IPS-20b (cell line): ENCODE results near the gene RGR.
A peak's percentile ranks its signal among the peaks of the same experiment; 100 is the strongest.

Experiments used
- H3K27ac ChIP-seq: one replicate; pipeline ENCODE4 v1.5.1; 2013; ENCODE audit warnings: low read length
- H3K27me3 ChIP-seq: 2 replicates; pipeline ENCODE4 v1.6.1; 2013; ENCODE audit warnings: mild to moderate bottlenecking, low read length, inconsistent platforms; ENCODE audit not compliant: insufficient read depth
- H3K36me3 ChIP-seq: 2 replicates; pipeline ENCODE4 v1.6.1; 2013; ENCODE audit warnings: low read depth, mild to moderate bottlenecking, inconsistent platforms, low read length, moderate library complexity; ENCODE audit not compliant: insufficient read depth
- H3K4me1 ChIP-seq: 2 replicates; pipeline ENCODE4 v1.6.1; 2013; ENCODE audit warnings: mild to moderate bottlenecking, control low read depth, inconsistent platforms, low read length, moderate library complexity; ENCODE audit not compliant: insufficient read depth
- H3K4me3 ChIP-seq: 2 replicates; pipeline ENCODE4 v1.5.1; 2013; ENCODE audit warnings: mild to moderate bottlenecking, low read length, inconsistent platforms
- H3K9ac ChIP-seq: 2 replicates; pipeline ENCODE4 v1.6.1; 2013; ENCODE audit warnings: low read depth, mild to moderate bottlenecking, inconsistent platforms, low read length, moderate library complexity
- H3K9me3 ChIP-seq: 2 replicates; pipeline ENCODE4 v1.6.1; 2013; ENCODE audit warnings: mild to moderate bottlenecking, low read depth, low read length, inconsistent platforms; ENCODE audit not compliant: insufficient read depth

Gene RGR

GRCh38 chr10:84289521-84290200 lies 44.8 kb downstream of the RGR start:
- Histone ChIP-seq H3K4me3 (no peak overlapping the region), H3K27me3 (no peaks in the 10 kb centered on the region; the same call in 1 of the 2 replicates), H3K9ac (no peak overlapping the region), H3K27ac (no peak overlapping the region), H3K4me1 (no peaks in the 10 kb centered on the region), H3K36me3 (no peaks in the 10 kb centered on the region), H3K9me3 (no peaks in the 10 kb centered on the region)

- H3K27me3 ChIP-seq = no peaks in the 10 kb centered on the region; the same call in 1 of the 2 replicates
- H3K36me3 ChIP-seq = no peaks in the 10 kb centered on the region
- H3K9me3 ChIP-seq = no peaks in the 10 kb centered on the region
- H3K4me1 ChIP-seq = no peaks in the 10 kb centered on the region
- H3K4me3 ChIP-seq = no peak overlapping the region
- H3K27ac ChIP-seq = no peak overlapping the region
- no peak overlapping the region for H3K9ac ChIP-seq
Measured at GRCh38 chr10:84290235-84290634, 45.4 kb downstream of the RGR start.

- Histone ChIP-seq H3K27ac (no peak overlapping the region), H3K9me3 (no peaks in the 10 kb centered on the region), H3K27me3 (no peaks in the 10 kb centered on the region; the same call in 1 of the 2 replicates), H3K36me3 (no peaks in the 10 kb centered on the region), H3K9ac (no peak overlapping the region), H3K4me3 (no peak overlapping the region), H3K4me1 (peaks cover 6% of the 10 kb centered on the region; the same call in 1 of the 2 replicates)
Measured at GRCh38 chr10:84291384-84291783, 46.5 kb downstream of the RGR start.

GRCh38 chr10:84292502-84292901 lies 47.6 kb downstream of the RGR start:
- Histone ChIP-seq H3K27ac (no peak overlapping the region), H3K4me3 (no peak overlapping the region), H3K36me3 (no peaks in the 10 kb centered on the region), H3K9ac (no peak overlapping the region), H3K9me3 (no peaks in the 10 kb centered on the region), H3K27me3 (no peaks in the 10 kb centered on the region; the same call in 1 of the 2 replicates), H3K4me1 (peaks cover 11% of the 10 kb centered on the region; the same call in 1 of the 2 replicates)

GRCh38 chr10:84293171-84293570 lies 48.3 kb downstream of the RGR start:
- Histone ChIP-seq H3K4me3 (no peak overlapping the region), H3K36me3 (no peaks in the 10 kb centered on the region), H3K9ac (no peak overlapping the region), H3K4me1 (peaks cover 11% of the 10 kb centered on the region; the same call in 1 of the 2 replicates), H3K27ac (no peak overlapping the region), H3K27me3 (no peaks in the 10 kb centered on the region), H3K9me3 (no peaks in the 10 kb centered on the region)

- Histone ChIP-seq H3K4me3 (no peak overlapping the region), H3K9me3 (no peaks in the 10 kb centered on the region), H3K9ac (no peak overlapping the region), H3K36me3 (no peaks in the 10 kb centered on the region), H3K27me3 (no peaks in the 10 kb centered on the region), H3K27ac (no peak overlapping the region), H3K4me1 (peaks cover 11% of the 10 kb centered on the region; the same call in 1 of the 2 replicates)
Measured at GRCh38 chr10:84293574-84294016, 48.7 kb downstream of the RGR start.

- no peaks in the 10 kb centered on the region for H3K36me3 ChIP-seq
Measured at GRCh38 chr10:84294766-84295447, 50.1 kb downstream of the RGR start.

GRCh38 chr10:84296091-84296981 lies 51.5 kb downstream of the RGR start:
- peak overlapping the region; percentile 35 for H3K9ac ChIP-seq
- H3K27me3 ChIP-seq = no peaks in the 10 kb centered on the region
- peak overlapping the region; percentile 27 for H3K27ac ChIP-seq
- H3K36me3 ChIP-seq = no peaks in the 10 kb centered on the region
- H3K9me3 ChIP-seq = no peaks in the 10 kb centered on the region
- peak overlapping the region; percentile 14; the same call in 1 of the 2 replicates for H3K4me3 ChIP-seq
- H3K4me1 ChIP-seq = peaks cover 11% of the 10 kb centered on the region; the same call in 1 of the 2 replicates

More at GRCh38 chr10:84294766-84295447, 50.1 kb downstream of the RGR start:
- H3K27ac ChIP-seq = no peak overlapping the region
- H3K9me3 ChIP-seq = no peaks in the 10 kb centered on the region
- peaks cover 11% of the 10 kb centered on the region; the same call in 1 of the 2 replicates for H3K4me1 ChIP-seq
- H3K4me3 ChIP-seq = no peak overlapping the region
- H3K9ac ChIP-seq = no peak overlapping the region
- H3K27me3 ChIP-seq = no peaks in the 10 kb centered on the region

GRCh38 chr10:84298057-84298456 lies 53.2 kb downstream of the RGR start:
- no peak overlapping the region for H3K4me3 ChIP-seq
- no peak overlapping the region for H3K27ac ChIP-seq
- H3K36me3 ChIP-seq = no peaks in the 10 kb centered on the region
- H3K4me1 ChIP-seq = peaks cover 11% of the 10 kb centered on the region; the same call in 1 of the 2 replicates
- no peaks in the 10 kb centered on the region for H3K27me3 ChIP-seq
- no peaks in the 10 kb centered on the region for H3K9me3 ChIP-seq
- H3K9ac ChIP-seq = no peak overlapping the region

- Histone ChIP-seq H3K27ac (no peak overlapping the region), H3K36me3 (no peaks in the 10 kb centered on the region), H3K4me1 (no peaks in the 10 kb centered on the region; the same call in 1 of the 2 replicates), H3K9me3 (no peaks in the 10 kb centered on the region), H3K4me3 (no peak overlapping the region), H3K9ac (no peak overlapping the region), H3K27me3 (no peaks in the 10 kb centered on the region)
Measured at GRCh38 chr10:84302223-84302622, 57.4 kb downstream of the RGR start.

- no peaks in the 10 kb centered on the region for H3K27me3 ChIP-seq
- no peak overlapping the region for H3K27ac ChIP-seq
- peaks cover 8% of the 10 kb centered on the region; the same call in 1 of the 2 replicates for H3K4me1 ChIP-seq
Measured at GRCh38 chr10:84306751-84307384, 62.0 kb downstream of the RGR start.

More at GRCh38 chr10:84306751-84307384, 62.0 kb downstream of the RGR start:
- Histone ChIP-seq H3K9me3 (no peaks in the 10 kb centered on the region; the same call in 1 of the 2 replicates), H3K36me3 (no peaks in the 10 kb centered on the region), H3K4me3 (no peak overlapping the region), H3K9ac (no peak overlapping the region)
